DND-41 (cell line): ENCODE results near the gene ITGA1.

Experiments
- EZH2 ChIP-seq: IDR thresholded peaks from 3 replicates; pipeline ENCODE4 v1.6.1; 2012; ENCODE audit warnings: borderline replicate concordance, low read depth, mild to moderate bottlenecking, moderate library complexity, low read length, inconsistent platforms; ENCODE audit not compliant: severe bottlenecking
- TF ChIP-seq, protein P1 (sequence below): IDR thresholded peaks from 2 replicates; pipeline ENCODE4 v1.5.1; 2012; ENCODE audit warnings: borderline replicate concordance, low read length, moderate library complexity, mild to moderate bottlenecking; ENCODE audit not compliant: poor library complexity, severe bottlenecking; ENCODE audit errors: extremely low read depth

DNA sequence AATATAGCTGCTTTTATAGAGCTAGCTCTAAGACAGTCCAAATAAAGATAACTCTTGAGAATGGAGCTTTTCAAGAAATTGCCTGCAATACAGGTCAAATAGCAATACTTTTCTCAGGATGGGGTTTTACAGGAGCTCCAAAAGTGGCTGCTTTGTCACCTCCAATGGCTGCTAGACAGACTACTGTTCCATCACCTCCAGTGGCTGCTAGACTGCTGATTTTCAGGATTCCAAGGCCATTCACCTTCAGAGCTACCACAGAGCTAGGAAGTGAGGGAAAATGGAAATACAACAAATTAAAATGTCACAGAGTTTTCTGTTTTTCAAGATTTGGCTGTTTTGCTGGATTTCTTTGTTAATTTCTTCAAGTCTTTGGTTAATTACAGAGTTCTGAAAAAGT lies 8.5 kb upstream of the ITGA1 start:
- TF ChIP-seq, protein P1, sequence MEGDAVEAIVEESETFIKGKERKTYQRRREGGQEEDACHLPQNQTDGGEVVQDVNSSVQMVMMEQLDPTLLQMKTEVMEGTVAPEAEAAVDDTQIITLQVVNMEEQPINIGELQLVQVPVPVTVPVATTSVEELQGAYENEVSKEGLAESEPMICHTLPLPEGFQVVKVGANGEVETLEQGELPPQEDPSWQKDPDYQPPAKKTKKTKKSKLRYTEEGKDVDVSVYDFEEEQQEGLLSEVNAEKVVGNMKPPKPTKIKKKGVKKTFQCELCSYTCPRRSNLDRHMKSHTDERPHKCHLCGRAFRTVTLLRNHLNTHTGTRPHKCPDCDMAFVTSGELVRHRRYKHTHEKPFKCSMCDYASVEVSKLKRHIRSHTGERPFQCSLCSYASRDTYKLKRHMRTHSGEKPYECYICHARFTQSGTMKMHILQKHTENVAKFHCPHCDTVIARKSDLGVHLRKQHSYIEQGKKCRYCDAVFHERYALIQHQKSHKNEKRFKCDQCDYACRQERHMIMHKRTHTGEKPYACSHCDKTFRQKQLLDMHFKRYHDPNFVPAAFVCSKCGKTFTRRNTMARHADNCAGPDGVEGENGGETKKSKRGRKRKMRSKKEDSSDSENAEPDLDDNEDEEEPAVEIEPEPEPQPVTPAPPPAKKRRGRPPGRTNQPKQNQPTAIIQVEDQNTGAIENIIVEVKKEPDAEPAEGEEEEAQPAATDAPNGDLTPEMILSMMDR, result no peak
- TF ChIP-seq EZH2, result no peak
